GM21529 (cell line): ENCODE measurements around the gene GRID2.

ENCODE experiments used
- ATAC-seq: cut with Tn5 transposase; IDR thresholded peaks from one replicate; pipeline ENCODE4 v1.9.1; 2021; ENCODE audit not compliant: unreplicated experiment

GRID2 gene

DNA sequence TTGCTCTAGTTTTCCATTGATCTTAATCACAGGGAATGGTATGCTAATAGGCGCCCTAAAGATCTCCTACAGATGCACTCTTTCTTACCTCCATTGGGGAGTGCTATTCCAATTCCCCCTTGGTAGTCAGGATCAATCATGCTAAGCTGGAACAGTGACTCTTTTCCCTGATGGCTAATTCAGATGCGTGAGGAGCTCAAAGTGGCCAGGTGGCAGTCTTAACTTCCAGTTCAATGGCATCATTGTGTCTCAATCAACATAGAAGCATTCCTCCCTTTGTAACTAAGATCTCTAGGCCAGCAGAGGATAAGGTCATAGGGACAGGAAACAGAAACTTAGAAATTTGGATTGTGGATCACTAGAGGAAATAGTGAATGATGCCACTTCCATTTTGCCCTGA, 216.8 kb downstream of the GRID2 start:
- ATAC-seq = no peak

DNA sequence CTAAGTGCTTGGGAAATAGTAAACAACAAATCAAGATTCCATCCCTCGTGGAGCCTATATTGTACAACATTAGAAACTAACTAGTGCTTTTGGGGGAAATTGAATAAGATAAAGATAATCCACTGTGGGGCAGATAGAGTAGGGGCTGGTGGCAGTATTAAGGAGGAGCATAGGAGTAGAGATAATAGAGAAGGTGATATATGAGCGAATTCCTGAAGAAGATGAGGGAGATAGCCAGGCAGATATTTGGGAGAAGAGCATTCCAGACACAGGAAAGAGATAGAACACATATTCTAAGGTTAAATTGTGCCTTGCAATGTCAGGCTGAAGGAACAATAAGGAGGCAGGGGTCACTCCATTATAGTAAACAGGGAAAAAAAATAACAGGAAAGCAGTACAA, 218.2 kb downstream of the GRID2 start:
- no peak for ATAC-seq

GRCh38 chr4:92522356-92522755, 218.6 kb downstream of the GRID2 start:
- ATAC-seq = no peak

DNA sequence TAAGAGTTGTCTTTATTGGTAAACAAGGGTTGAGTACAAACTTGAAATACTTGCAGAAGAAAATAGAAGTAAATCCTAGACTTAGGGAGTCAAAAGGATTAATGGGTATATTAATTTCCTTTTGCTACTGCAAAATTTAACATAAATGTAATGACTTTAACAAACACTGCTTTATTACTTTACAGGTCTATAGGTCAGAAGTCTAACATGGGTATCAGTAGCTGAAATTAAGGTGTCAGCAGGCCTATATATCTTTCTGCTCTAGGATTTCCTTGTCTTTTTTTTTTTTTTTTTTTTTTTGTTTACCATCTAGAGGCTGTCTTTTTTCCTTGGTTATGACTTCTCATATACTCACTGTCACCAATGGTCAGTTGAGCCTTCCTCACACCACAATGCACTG, 220.4 kb downstream of the GRID2 start:
- ATAC-seq = no peak

DNA sequence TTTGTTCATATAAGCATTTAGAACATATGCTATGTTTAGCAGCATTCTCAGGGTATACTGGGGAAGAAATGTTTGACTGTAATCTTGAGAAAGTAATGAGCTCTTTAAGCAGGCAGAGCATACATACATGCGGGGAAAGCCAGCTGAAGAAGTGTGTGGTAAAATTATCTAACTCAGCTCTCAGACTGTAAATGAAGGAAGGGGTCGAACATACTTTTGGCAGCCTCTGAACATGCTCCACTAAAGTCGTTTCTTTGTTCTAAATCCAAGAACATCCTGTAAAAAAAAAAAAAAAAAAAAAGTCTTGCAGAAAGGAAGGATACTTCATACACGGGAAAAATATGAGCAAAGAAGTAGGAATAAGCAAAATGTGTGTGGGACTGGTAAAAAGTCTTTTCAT, 224.8 kb downstream of the GRID2 start:
- no peak for ATAC-seq

GRCh38 chr4:92529510-92529909, 225.7 kb downstream of the GRID2 start:
- no peak for ATAC-seq

DNA sequence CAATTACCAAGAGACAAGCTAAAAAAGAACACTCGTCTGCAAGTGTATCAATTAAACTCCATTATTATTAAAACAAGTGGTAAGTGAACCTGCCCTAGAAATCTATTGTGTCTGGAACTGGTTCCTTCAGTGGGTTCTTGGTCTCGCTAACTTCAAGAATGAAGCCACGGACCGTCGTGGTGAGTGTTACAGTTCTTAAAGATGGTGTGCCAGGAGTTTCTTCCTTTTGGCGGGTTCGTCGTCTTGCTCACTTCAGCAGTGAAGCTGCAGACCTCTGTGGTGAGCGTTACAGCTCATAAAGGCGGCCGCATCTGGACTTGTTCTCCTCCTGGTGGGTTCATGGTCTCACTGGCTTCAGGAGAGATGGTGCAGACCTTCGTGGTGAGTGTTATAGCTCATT, 231.8 kb downstream of the GRID2 start:
- ATAC-seq = no peak

DNA sequence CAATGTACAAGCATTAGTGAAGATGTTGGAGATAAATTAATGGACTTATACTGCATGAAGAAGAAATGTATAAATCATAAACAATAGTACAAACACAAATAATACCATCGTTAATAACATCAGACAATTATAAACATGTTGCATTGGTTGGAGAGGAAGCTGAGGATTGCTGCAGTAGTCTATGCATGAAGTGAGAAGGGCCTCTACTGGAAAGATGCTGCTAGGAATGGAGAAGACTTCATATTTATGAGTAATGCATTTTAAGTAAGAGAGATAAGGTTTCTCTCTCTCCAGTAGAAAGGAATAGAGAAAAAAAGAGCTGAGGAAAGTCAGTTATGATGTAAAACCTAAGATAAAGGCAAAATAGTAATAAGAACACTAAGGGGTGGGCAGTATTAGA, 247.8 kb downstream of the GRID2 start:
- no peak for ATAC-seq

- ATAC-seq = no peak
Measured at GRCh38 chr4:92566269-92566668, 262.5 kb downstream of the GRID2 start.

GRCh38 chr4:92580816-92581215, 277.1 kb downstream of the GRID2 start:
- no peak for ATAC-seq

- no peak for ATAC-seq
Measured at GRCh38 chr4:92599044-92599443, 295.3 kb downstream of the GRID2 start.

DNA sequence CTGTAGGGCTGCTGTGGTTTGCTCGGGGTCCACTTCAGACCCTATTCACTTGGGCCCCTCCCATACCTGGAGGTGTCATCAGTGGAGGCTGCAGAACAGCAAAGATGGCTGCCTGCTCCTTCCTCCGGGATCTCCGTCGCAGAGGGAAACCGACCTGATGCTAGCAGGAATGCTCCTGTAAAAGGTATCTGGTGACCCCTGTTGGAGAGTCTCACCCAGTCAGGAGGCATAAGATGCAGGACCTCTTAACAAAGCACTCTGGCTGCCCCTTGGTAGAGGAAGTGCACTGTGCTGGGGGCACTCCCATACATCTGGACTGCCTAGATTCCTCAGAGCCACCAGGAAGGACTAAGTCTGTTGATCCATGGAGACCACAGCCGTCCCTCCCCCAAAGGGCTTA, 296.9 kb downstream of the GRID2 start:
- ATAC-seq = no peak

- no peak for ATAC-seq
Measured at GRCh38 chr4:92606227-92606626, 302.5 kb downstream of the GRID2 start.

DNA sequence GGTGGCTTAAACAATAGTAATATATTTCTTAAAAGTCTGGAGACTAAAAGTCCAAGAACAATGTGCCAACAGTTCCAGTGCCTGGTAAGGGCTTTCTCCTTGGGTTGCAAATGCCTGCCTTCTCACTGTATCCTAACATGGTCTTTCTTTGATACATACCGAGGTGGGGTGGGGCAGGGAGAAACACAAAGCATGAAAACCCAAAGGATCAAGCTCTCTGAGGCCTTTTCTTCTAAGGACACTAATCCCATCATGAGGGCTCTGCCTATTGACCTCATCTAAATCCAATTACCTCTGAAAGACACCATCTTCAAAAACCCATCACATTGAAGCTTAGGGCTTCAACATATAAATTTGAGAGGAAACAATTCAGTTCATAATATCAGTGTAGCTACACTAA, 311.3 kb downstream of the GRID2 start:
- no peak for ATAC-seq

DNA sequence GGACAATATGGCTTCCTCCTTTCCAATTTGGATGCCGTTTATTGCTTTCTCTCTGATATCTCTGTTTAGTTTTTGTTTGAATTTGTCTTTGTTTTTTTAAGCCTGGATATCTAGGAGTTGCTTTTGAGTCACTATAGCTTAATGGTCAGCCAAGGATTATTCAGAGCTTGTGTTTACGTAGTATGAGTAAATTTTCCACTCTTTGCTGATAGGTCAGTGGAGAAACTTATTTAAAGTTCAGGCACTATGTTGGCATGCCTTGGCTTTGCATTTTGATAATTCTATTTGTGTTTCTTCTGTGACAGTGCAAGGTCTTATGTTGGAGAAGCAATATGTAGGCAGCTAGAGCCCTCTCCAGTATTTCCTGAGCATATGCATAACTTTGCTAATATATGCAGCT, 315.2 kb downstream of the GRID2 start:
- no peak for ATAC-seq

- no peak for ATAC-seq
Measured at GRCh38 chr4:92629302-92629701, 325.5 kb downstream of the GRID2 start.

- ATAC-seq = no peak
Measured at GRCh38 chr4:92634882-92635281, 331.1 kb downstream of the GRID2 start.

DNA sequence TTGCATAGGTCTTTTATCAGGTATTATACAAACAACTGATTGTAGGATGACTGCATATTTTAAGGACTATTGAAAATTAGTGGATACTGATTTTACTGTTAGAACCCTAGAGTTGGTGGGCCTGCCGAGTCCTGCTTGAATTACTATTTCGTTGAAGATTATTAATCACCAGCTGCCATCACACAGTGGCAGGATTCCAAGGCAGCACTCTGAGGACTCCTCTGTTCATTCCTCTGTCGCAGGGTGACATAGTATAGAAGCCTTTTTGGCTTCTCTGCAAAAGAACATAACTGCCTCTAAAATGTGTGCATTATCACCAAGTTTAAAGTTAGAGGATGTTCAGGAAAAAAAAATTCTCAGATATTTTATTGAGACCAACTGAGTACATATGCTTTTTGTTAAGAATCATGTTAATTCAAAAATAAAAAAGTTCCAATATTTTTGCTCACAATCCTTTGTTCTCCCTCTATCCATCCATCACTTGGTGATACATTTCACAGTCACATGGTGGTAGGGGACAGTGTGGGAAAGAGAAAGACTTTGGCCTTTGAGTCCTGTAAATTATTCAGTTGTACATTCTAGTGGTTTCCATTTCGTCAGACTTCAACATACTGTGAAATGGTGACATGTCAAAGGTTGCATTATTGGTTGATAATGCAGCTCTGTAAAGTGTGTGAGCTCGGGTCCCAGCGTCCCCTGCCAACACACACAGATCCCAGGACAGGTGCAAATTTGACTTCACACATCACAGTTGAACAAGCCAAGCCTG, 332.5 kb downstream of the GRID2 start:
- ATAC-seq = no peak

- ATAC-seq = no peak
Measured at GRCh38 chr4:92641409-92641808, 337.6 kb downstream of the GRID2 start.

- no peak for ATAC-seq
Measured at GRCh38 chr4:92646826-92647225, 343.1 kb downstream of the GRID2 start.

GRCh38 chr4:92651536-92651935, 347.8 kb downstream of the GRID2 start:
- no peak for ATAC-seq

GRCh38 chr4:92654084-92654483, 350.3 kb downstream of the GRID2 start:
- no peak for ATAC-seq

DNA sequence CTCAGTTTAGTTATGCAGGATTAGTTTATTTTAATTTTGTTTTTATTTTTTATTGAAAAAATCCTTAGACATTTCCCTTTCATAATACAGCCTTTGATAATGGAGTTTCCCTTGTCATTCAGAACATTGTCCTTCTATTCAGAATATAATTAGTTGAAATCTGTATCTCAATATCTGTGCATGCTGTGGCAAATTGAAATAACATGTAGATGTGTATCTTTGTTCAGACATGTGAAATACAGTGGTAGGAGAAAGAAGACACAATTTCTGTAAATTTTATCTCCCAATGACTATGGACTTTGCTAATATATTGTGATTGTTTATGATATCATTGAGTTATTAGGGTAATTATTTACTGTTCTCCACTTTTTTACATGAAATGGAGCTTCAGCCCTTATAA, 353.9 kb downstream of the GRID2 start:
- ATAC-seq = no peak
